H9 (cell line): ENCODE measurements around the gene ZNF730. TPM values are rescaled to one million over a fixed set of nuclear protein-coding genes. Genes with fewer than 3 reads are reported as not detected.
"Not testable (repeated sequence)": the region's sequence is repeated elsewhere in the genome, so short reads cannot be mapped to it uniquely, and the experiment has no call there.

Experiments used
- DNase-seq: peaks from one replicate; pipeline ENCODE4 v3.0.0-alpha.2; 2017
- H2AFZ ChIP-seq: one replicate; pipeline ENCODE4 v1.6.1; 2013; ENCODE audit warnings: mild to moderate bottlenecking, low read length, control low read depth, moderate library complexity
- H2AK5ac ChIP-seq: 2 replicates; pipeline ENCODE4 v1.6.1; 2013; ENCODE audit warnings: low read length, control low read depth, mixed read lengths; ENCODE audit not compliant: insufficient read length
- H2BK120ac ChIP-seq: one replicate; pipeline ENCODE4 v1.6.1; 2013; ENCODE audit warnings: low read depth, mild to moderate bottlenecking, low read length, control low read depth, inconsistent platforms; ENCODE audit not compliant: poor library complexity, severe bottlenecking
- H2BK12ac ChIP-seq: 2 replicates; pipeline ENCODE4 v1.6.1; 2013; ENCODE audit warnings: low read length, control low read depth, mixed read lengths, low read depth; ENCODE audit not compliant: insufficient read length
- H2BK15ac ChIP-seq: 2 replicates; pipeline ENCODE4 v1.6.1; 2013; ENCODE audit warnings: low read depth, low read length, control low read depth
- H2BK20ac ChIP-seq: one replicate; pipeline ENCODE4 v1.6.1; 2013; ENCODE audit warnings: low read depth, mild to moderate bottlenecking, low read length, control low read depth, inconsistent platforms; ENCODE audit not compliant: poor library complexity, severe bottlenecking
- H2BK5ac ChIP-seq: 2 replicates; pipeline ENCODE4 v1.6.1; 2013; ENCODE audit warnings: low read length, control low read depth, mixed read lengths; ENCODE audit not compliant: insufficient read length
- H3K14ac ChIP-seq: 2 replicates; pipeline ENCODE4 v1.6.1; 2013; ENCODE audit warnings: low read length, control low read depth; ENCODE audit not compliant: insufficient read depth
- H3K18ac ChIP-seq: 2 replicates; pipeline ENCODE4 v1.6.1; 2013; ENCODE audit warnings: low read depth, mild to moderate bottlenecking, mixed read lengths, low read length, control low read depth; ENCODE audit not compliant: insufficient read length
- H3K23ac ChIP-seq: 2 replicates; pipeline ENCODE4 v1.6.1; 2013; ENCODE audit warnings: low read length, control low read depth, mixed read lengths, low read depth; ENCODE audit not compliant: insufficient read length
- H3K23me2 ChIP-seq: 2 replicates; pipeline ENCODE4 v1.6.1; 2013; ENCODE audit warnings: low read depth, mild to moderate bottlenecking, mixed read lengths, low read length, control low read depth; ENCODE audit not compliant: insufficient read length, poor library complexity, severe bottlenecking
- H3K27ac ChIP-seq: 2 replicates; pipeline ENCODE4 v1.5.1; 2013; ENCODE audit warnings: low read length, control low read depth, mixed read lengths, low read depth; ENCODE audit not compliant: insufficient read length
- H3K27me3 ChIP-seq: 2 replicates; pipeline ENCODE4 v1.6.1; 2013; ENCODE audit warnings: low read length, control low read depth, inconsistent platforms; ENCODE audit not compliant: insufficient read depth
- H3K4ac ChIP-seq: 2 replicates; pipeline ENCODE4 v1.6.1; 2013; ENCODE audit warnings: low read depth, mild to moderate bottlenecking, control low read depth, inconsistent platforms, low read length, moderate library complexity
- H3K4me1 ChIP-seq: 2 replicates; pipeline ENCODE4 v1.6.1; 2013; ENCODE audit warnings: low read length, control low read depth, inconsistent platforms; ENCODE audit not compliant: insufficient read depth
- H3K4me2 ChIP-seq: 2 replicates; pipeline ENCODE4 v1.6.1; 2013; ENCODE audit warnings: low read length, control low read depth, mixed read lengths; ENCODE audit not compliant: insufficient read length, insufficient read depth
- H3K56ac ChIP-seq: 2 replicates; pipeline ENCODE4 v1.6.1; 2013; ENCODE audit warnings: low read depth, mild to moderate bottlenecking, mixed read lengths, low read length, control low read depth; ENCODE audit not compliant: insufficient read length
- H3K79me1 ChIP-seq: 2 replicates; pipeline ENCODE4 v1.6.1; 2013; ENCODE audit warnings: low read depth, mild to moderate bottlenecking, moderate library complexity, low read length, control low read depth, inconsistent platforms; ENCODE audit not compliant: insufficient read depth, poor library complexity, severe bottlenecking
- H3K79me2 ChIP-seq: 2 replicates; pipeline ENCODE4 v1.6.1; 2013; ENCODE audit warnings: low read length, control low read depth, inconsistent platforms; ENCODE audit not compliant: insufficient read depth
- H3K9ac ChIP-seq: 2 replicates; pipeline ENCODE4 v1.6.1; 2013; ENCODE audit warnings: low read length, control low read depth, mixed read lengths; ENCODE audit not compliant: insufficient read length; ENCODE audit errors: extremely low read depth
- H3K9me3 ChIP-seq: one replicate; pipeline ENCODE4 v1.6.1; 2013; ENCODE audit warnings: low read depth, low read length, inconsistent platforms; ENCODE audit not compliant: control insufficient read depth
- H3T11ph ChIP-seq: one replicate; pipeline ENCODE4 v1.6.1; 2013; ENCODE audit warnings: mild to moderate bottlenecking, low read length, control low read depth, inconsistent platforms
- H4K20me1 ChIP-seq: one replicate; pipeline ENCODE4 v1.6.1; 2013; ENCODE audit not compliant: control insufficient read depth, insufficient read length, insufficient read depth
- H4K5ac ChIP-seq: 2 replicates; pipeline ENCODE4 v1.6.1; 2013; ENCODE audit warnings: low read depth, mild to moderate bottlenecking, mixed read lengths, low read length, control low read depth; ENCODE audit not compliant: insufficient read length
- H4K8ac ChIP-seq: replicated peaks from 2 replicates; pipeline ENCODE4 v1.6.1; 2013; ENCODE audit warnings: low read length, control low read depth, mixed read lengths, low read depth; ENCODE audit not compliant: insufficient read length
- H4K91ac ChIP-seq: 2 replicates; pipeline ENCODE4 v1.6.1; 2013; ENCODE audit warnings: low read depth, mild to moderate bottlenecking, moderate library complexity, mixed read lengths, low read length, control low read depth; ENCODE audit not compliant: insufficient read length
- H3K27ac Mint-ChIP-seq, 3 experiments: 2 replicates in 2 of 3; 3 replicates in 1 of 3; pipeline ENCODE4 v1.8.0; 2020 to 2021; ENCODE audit warnings: mixed read lengths in 3 of 3, mild to moderate bottlenecking in 1 of 3, moderate library complexity in 1 of 3
- H3K27me3 Mint-ChIP-seq: 2 replicates; pipeline ENCODE4 v1.8.0; 2021; ENCODE audit warnings: low read depth, mild to moderate bottlenecking, moderate library complexity, mixed read lengths
- H3K36me3 Mint-ChIP-seq, 3 experiments: 2 replicates in 2 of 3; 3 replicates in 1 of 3; pipeline ENCODE4 v1.8.0; 2020 to 2021; ENCODE audit warnings: low read depth in 3 of 3, mixed read lengths in 3 of 3; ENCODE audit not compliant: insufficient read depth in 1 of 3
- H3K4me1 Mint-ChIP-seq, 2 experiments: 2 replicates each; pipeline ENCODE4 v1.8.0; 2020; ENCODE audit warnings: mixed read lengths in 2 of 2
- H3K4me3 Mint-ChIP-seq, 2 experiments: 2 replicates in 1 of 2; 3 replicates in 1 of 2; pipeline ENCODE4 v1.8.0; 2020 to 2021; ENCODE audit warnings: mild to moderate bottlenecking in 2 of 2, mixed read lengths in 2 of 2, moderate library complexity in 1 of 2
- H3K9me3 Mint-ChIP-seq, 2 experiments: 2 replicates in 1 of 2; 3 replicates in 1 of 2; pipeline ENCODE4 v1.8.0; 2020; ENCODE audit warnings: mild to moderate bottlenecking in 2 of 2, mixed read lengths in 2 of 2, moderate library complexity in 1 of 2
- WGBS: extraction: QIAGEN DNeasy Blood & Tissue Kit; methylation state at CpG from one replicate; pipeline ENCODE4 v1.1.7; 2013; ENCODE audit warnings: missing lambda C conversion rate, low lambda C conversion rate, mixed read lengths; ENCODE audit not compliant: insufficient read length; ENCODE audit errors: extremely low coverage; 5-methylcytosine and 5-hydroxymethylcytosine counted together
- total RNA-seq: library from RNA; stranded (reverse); gene quantifications from 2 replicates; pipeline ENCODE4 v1.2.1, GENCODE V29; 2021
- TF ChIP-seq, protein P1 (sequence below): fragments of 200-600 bp; sonication (generic); conservative IDR thresholded peaks from 3 replicates; pipeline ENCODE4 v1.8.0; 2021; ENCODE audit warnings: antibody characterized with exemption, mild to moderate bottlenecking

ZNF730 gene
- total RNA-seq, 1 experiment from 2014 or later = 19.7 TPM

DNA sequence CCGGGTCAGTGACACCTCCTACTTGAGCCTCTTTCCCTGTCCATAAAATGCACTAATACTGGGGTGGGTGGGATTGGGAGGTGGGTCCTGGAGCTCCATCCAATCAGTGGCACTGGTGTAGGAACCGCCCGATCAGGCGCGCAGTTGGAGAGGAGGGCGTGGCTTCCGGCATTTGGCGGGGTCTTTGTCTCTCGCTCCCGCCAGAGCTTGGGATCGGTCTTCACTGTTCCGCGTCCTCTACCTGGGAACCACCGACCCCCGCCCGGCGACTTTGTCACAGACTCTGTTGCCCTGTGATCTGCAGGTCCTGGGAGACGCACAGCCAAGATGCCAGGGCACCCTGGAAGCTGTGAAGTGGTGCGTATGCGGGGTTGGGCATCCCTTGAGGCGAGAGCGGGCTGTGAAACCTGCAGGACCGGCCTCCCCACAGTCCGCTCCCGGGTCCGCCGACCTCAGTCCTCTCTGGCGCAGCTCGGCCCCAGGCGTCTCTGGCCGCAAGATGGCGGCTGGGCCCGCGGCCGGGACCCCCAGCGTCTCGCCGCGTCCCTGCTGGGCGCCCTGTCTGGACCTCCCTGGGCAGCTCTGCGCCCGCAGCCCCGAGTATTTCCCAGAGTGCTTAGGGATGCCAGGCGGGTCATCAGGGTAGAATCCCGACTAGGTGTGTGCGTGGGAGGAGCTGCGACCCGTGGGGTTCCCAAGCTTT, 41.6 kb upstream of the ZNF730 start:
- Histone ChIP-seq H4K8ac (no peak overlapping the region), H3K79me2 (peaks cover 18% of the 10 kb centered on the region; the same call in 1 of the 2 replicates), H3K4me1 (no peaks in the 10 kb centered on the region; the same call in 1 of the 2 replicates), H4K20me1 (no peaks in the 10 kb centered on the region), H2AK5ac (no peak overlapping the region), H3K9ac (peak overlapping the region; percentile 99), H4K5ac (peak overlapping the region; percentile 98), H2BK20ac (no peak overlapping the region), H2BK5ac (peak overlapping the region; percentile 84), H3K23ac (no peak overlapping the region), H4K91ac (peak overlapping the region; percentile 59), H2BK15ac (0 out of 2 replicates have a peak overlapping the region, but pooled peaks have one; percentile 39), H3K4ac (no peak overlapping the region; the same call in 1 of the 2 replicates), H2AFZ (no peak overlapping the region), H2BK12ac (no peak overlapping the region), H3K4me2 (peak overlapping the region; percentile 59), H3K9me3 (no peaks in the 10 kb centered on the region), H3T11ph (peak overlapping the region; percentile 41), H3K56ac (peak overlapping the region; percentile 40), H2BK120ac (peak overlapping the region; percentile 97), H3K14ac (peak overlapping the region; percentile 99), H3K23me2 (peaks cover 4% of the 10 kb centered on the region), H3K79me1 (no peaks in the 10 kb centered on the region), H3K18ac (peak overlapping the region; percentile 100), H3K27me3 (no peaks in the 10 kb centered on the region), H3K27ac (peak overlapping the region; percentile 87)
- Mint-ChIP-seq H3K36me3 (peaks cover 17 to 36% (median 32%) of the 10 kb centered on the region in 3 experiments), H3K4me1 (peaks cover 22 to 33% of the 10 kb centered on the region in 2 experiments), H3K27ac (peak overlapping the region; percentile 99 to 100 (median 99)), H3K4me3 (peak overlapping the region; percentile 91 to 94), H3K27me3 (peaks cover 5% of the 10 kb centered on the region), H3K9me3 (peaks cover 10 to 46% of the 10 kb centered on the region in 2 experiments)
- no CpG with 5 or more reads among the region's 48 CpGs for WGBS
- DNase-seq = peak; percentile 97
- TF ChIP-seq, protein P1, sequence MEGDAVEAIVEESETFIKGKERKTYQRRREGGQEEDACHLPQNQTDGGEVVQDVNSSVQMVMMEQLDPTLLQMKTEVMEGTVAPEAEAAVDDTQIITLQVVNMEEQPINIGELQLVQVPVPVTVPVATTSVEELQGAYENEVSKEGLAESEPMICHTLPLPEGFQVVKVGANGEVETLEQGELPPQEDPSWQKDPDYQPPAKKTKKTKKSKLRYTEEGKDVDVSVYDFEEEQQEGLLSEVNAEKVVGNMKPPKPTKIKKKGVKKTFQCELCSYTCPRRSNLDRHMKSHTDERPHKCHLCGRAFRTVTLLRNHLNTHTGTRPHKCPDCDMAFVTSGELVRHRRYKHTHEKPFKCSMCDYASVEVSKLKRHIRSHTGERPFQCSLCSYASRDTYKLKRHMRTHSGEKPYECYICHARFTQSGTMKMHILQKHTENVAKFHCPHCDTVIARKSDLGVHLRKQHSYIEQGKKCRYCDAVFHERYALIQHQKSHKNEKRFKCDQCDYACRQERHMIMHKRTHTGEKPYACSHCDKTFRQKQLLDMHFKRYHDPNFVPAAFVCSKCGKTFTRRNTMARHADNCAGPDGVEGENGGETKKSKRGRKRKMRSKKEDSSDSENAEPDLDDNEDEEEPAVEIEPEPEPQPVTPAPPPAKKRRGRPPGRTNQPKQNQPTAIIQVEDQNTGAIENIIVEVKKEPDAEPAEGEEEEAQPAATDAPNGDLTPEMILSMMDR = no peak; the same call in 2 of the 3 replicates

DNA sequence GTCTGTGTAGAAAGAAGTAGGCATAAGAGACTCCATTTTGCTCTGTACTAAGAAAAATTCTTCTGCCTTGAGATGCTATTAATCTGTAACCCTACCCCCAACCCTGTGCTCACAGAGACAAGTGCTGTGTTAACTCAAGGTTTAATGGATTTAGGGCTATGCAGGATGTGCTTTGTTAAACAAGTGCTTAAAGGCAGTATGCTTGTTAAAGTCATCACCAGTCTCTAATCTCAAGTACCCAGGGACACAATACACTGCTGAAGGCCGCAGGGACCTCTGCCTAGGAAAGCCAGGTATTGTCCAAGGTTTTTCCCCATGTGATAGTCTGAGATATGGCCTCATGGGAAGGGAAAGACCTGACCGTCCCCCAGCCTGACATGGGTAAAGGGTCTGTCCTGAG, 39.0 kb upstream of the ZNF730 start:
- not testable (repeated sequence) for H2BK5ac ChIP-seq, H2AFZ ChIP-seq, H4K20me1 ChIP-seq, H2BK20ac ChIP-seq, H2BK120ac ChIP-seq, H3K27me3 ChIP-seq, H3K4ac ChIP-seq, H3T11ph ChIP-seq, H3K79me1 ChIP-seq, H3K14ac ChIP-seq, H4K8ac ChIP-seq, H3K23me2 ChIP-seq, H3K18ac ChIP-seq, H3K27ac ChIP-seq, H3K23ac ChIP-seq, H3K4me1 ChIP-seq, H2BK12ac ChIP-seq, H4K5ac ChIP-seq, H2AK5ac ChIP-seq, H2BK15ac ChIP-seq, H3K27me3 Mint-ChIP-seq, H3K9me3 ChIP-seq, H3K56ac ChIP-seq, H4K91ac ChIP-seq, H3K9ac ChIP-seq
- H3K79me2 ChIP-seq = peaks cover 31% of the 10 kb centered on the region; the same call in 1 of the 2 replicates
- H3K27ac Mint-ChIP-seq = peak overlapping the region; percentile 52 to 82 (median 55); a peak in 4 of 7 replicates
- H3K4me1 Mint-ChIP-seq = peaks cover 22 to 33% of the 10 kb centered on the region in 2 experiments
- H3K4me2 ChIP-seq = peak overlapping the region; percentile 37
- peak overlapping the region in 1 of 2 experiments; percentile 69; a peak in 3 of 5 replicates for H3K4me3 Mint-ChIP-seq
- no CpG with 5 or more reads among the region's 2 CpGs for WGBS
- peak; percentile 27 for DNase-seq
- peaks cover 2 to 39% of the 10 kb centered on the region in 2 experiments; a peak in 4 of 5 replicates for H3K9me3 Mint-ChIP-seq
- peaks cover 41 to 58% (median 55%) of the 10 kb centered on the region in 3 experiments for H3K36me3 Mint-ChIP-seq
